ENCODE data around the gene CARNS1.

CARNS1 gene

GRCh38 chr11:67468456-67468758 is 52.9 kb downstream of the CARNS1 start:
- DNase-seq, result no peak

GRCh38 chr11:67468759-67469507 is 53.5 kb downstream of the CARNS1 start, which contains the start of gene TMEM134:
TMEM134 (minus strand) TSS chr11:67469251; CDS start chr11:67469192, 59 bp downstream.
- peak; percentile 96 for DNase-seq

DNA sequence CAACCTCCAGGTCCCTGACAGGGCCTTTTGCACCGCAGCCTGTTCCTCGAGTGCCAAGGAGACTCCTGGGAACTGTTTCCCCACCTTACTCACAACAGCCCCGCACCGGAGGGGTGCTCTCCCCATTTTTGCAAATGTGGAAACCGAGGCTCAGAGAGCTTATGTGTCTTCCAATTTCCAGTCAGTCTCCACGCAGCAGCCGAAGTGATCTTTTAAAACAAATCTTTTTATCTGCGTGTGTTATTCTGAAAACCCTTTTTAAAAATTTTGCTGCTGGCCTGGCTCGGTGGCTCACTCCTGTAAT is 54.0 kb downstream of the CARNS1 start:
- DNase-seq, result no peak

- DNase-seq, result no peak
These were observed 55.0 kb downstream of the CARNS1 start for GRCh38 chr11:67470337-67471002.

GRCh38 chr11:67472882-67473281 is 57.4 kb downstream of the CARNS1 start:
- no peak for DNase-seq
